Astrocyte (in vitro differentiated cells and primary cell): ENCODE results near the gene PRTN3. TPM values are rescaled to one million over a fixed set of nuclear protein-coding genes. Genes with fewer than 3 reads are reported as not detected.

Source experiments
- DNase-seq: peaks from one replicate; pipeline ENCODE4 v3.0.0-alpha.2; 2010; ENCODE audit warnings: low read depth
- FAIRE-seq: peaks from 2 replicates; lab custom pipeline; 2011; peaks lifted over from hg19 to GRCh38; lab: Jason Lieb, UNC
- H2AFZ ChIP-seq: 2 replicates; pipeline ENCODE4 v1.6.0; 2012; ENCODE audit warnings: low read depth, low read length, inconsistent platforms
- H3K27ac ChIP-seq: 2 replicates; pipeline ENCODE4 v1.5.1; 2011; ENCODE audit warnings: low read depth, low read length, inconsistent platforms
- H3K27me3 ChIP-seq: 2 replicates; pipeline ENCODE4 v1.6.0; 2011; ENCODE audit warnings: low read length, inconsistent platforms; ENCODE audit not compliant: insufficient read depth
- H3K36me3 ChIP-seq: 2 replicates; pipeline ENCODE4 v1.5.1; 2011; ENCODE audit warnings: low read length, inconsistent platforms; ENCODE audit not compliant: insufficient read depth
- H3K4me1 ChIP-seq: 2 replicates; pipeline ENCODE4 v1.5.1; 2011; ENCODE audit warnings: low read length, inconsistent platforms; ENCODE audit not compliant: insufficient read depth
- H3K4me2 ChIP-seq: 2 replicates; pipeline ENCODE4 v1.6.0; 2012; ENCODE audit warnings: low read length, inconsistent platforms
- H3K4me3 ChIP-seq: 2 replicates; pipeline ENCODE4 v1.5.1; 2011; ENCODE audit warnings: low read depth, mild to moderate bottlenecking, low read length, inconsistent platforms; ENCODE audit not compliant: insufficient read depth
- H3K79me2 ChIP-seq: 2 replicates; pipeline ENCODE4 v1.6.0; 2012; ENCODE audit warnings: mild to moderate bottlenecking, low read length, inconsistent platforms; ENCODE audit not compliant: insufficient read depth
- H3K9ac ChIP-seq: 2 replicates; pipeline ENCODE4 v1.6.0; 2012; ENCODE audit warnings: mild to moderate bottlenecking, low read length, inconsistent platforms
- H3K9me3 ChIP-seq: 2 replicates; pipeline ENCODE4 v1.5.1; 2012; ENCODE audit warnings: low read depth, mild to moderate bottlenecking, low read length, inconsistent platforms; ENCODE audit not compliant: insufficient read depth
- H4K20me1 ChIP-seq: 2 replicates; pipeline ENCODE4 v1.6.0; 2012; ENCODE audit warnings: low read length, inconsistent platforms; ENCODE audit not compliant: insufficient read depth
- H3K27ac Mint-ChIP-seq: one replicate; pipeline ENCODE4 v1.8.0; 2021; ENCODE audit warnings: mild to moderate bottlenecking, mixed read lengths; ENCODE audit not compliant: unreplicated experiment
- H3K27me3 Mint-ChIP-seq: one replicate; pipeline ENCODE4 v1.8.0; 2021; ENCODE audit warnings: low read depth, mixed read lengths; ENCODE audit not compliant: unreplicated experiment
- H3K36me3 Mint-ChIP-seq: one replicate; pipeline ENCODE4 v1.8.0; 2021; ENCODE audit warnings: low read depth, mixed read lengths; ENCODE audit not compliant: unreplicated experiment
- H3K4me1 Mint-ChIP-seq: one replicate; pipeline ENCODE4 v1.8.0; 2021; ENCODE audit warnings: low read depth, mixed read lengths; ENCODE audit not compliant: unreplicated experiment
- H3K4me3 Mint-ChIP-seq: one replicate; pipeline ENCODE4 v1.8.0; 2021; ENCODE audit warnings: mild to moderate bottlenecking, moderate library complexity, mixed read lengths; ENCODE audit not compliant: unreplicated experiment
- H3K9me3 Mint-ChIP-seq: one replicate; pipeline ENCODE4 v1.8.0; 2021; ENCODE audit warnings: mild to moderate bottlenecking, mixed read lengths; ENCODE audit not compliant: unreplicated experiment
- EZH2 ChIP-seq: IDR thresholded peaks from 2 replicates; pipeline ENCODE4 v1.6.1; 2012; ENCODE audit warnings: mild to moderate bottlenecking, low read length, inconsistent platforms; ENCODE audit not compliant: insufficient read depth
- total RNA-seq: library from RNA; stranded (reverse); gene quantifications from 2 replicates; pipeline ENCODE4 v1.2.1, GENCODE V29; 2021
- TF ChIP-seq, protein P1 (sequence below): IDR thresholded peaks from 2 replicates; pipeline ENCODE4 v1.5.1; 2011; ENCODE audit warnings: low read depth, mild to moderate bottlenecking, inconsistent platforms, low read length, moderate library complexity; ENCODE audit not compliant: insufficient read depth

Gene PRTN3
- total RNA-seq, 1 donor from 2014 or later = not detected

DNA sequence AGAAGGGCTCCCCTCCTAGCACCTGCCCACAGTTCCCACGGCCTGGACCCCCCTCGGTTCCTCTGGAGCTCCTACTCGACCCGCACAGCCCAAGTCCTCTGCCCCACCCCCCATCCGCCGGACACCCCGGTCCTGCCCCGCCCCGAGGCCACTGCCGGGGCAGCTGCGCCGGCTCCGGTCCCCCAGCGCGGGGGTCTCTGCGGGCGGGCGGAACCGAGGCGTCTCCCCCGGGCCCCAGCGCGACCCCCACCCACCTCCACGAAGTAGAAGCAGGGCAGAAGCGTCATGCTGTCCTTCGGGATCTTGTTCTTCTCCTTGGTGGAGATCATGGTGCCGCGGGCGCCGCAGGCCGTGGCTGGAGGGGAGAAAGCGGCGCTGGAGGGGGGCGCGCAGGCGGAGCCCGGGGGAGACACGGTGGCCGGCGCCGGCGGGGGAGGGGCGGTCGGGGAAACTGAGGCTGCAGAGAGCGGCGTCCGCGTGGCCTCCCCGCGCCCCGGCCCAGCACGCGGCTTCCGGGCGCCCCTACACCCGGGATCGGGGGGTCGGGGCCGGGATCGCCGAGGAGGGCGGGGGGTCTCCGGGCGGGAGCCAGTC, 19.5 kb upstream of the PRTN3 start:
- Histone ChIP-seq H3K79me2 (no peaks in the 10 kb centered on the region), H3K4me1 (no peaks in the 10 kb centered on the region), H3K9ac (no peak overlapping the region), H3K36me3 (no peaks in the 10 kb centered on the region), H2AFZ (no peak overlapping the region), H3K4me3 (no peak overlapping the region), H4K20me1 (peaks cover 2% of the 10 kb centered on the region), H3K9me3 (no peaks in the 10 kb centered on the region), H3K4me2 (peak overlapping the region; percentile 77), H3K27ac (no peak overlapping the region), H3K27me3 (peaks cover 2% of the 10 kb centered on the region)
- Mint-ChIP-seq H3K9me3 (no peaks in the 10 kb centered on the region), H3K27ac (no peak overlapping the region), H3K4me3 (peak overlapping the region; percentile 76), H3K27me3 (no peaks in the 10 kb centered on the region), H3K4me1 (no peaks in the 10 kb centered on the region), H3K36me3 (no peaks in the 10 kb centered on the region)
- no peak for DNase-seq
- no peak for FAIRE-seq
- TF ChIP-seq EZH2 = peak; percentile 69
- TF ChIP-seq, protein P1, sequence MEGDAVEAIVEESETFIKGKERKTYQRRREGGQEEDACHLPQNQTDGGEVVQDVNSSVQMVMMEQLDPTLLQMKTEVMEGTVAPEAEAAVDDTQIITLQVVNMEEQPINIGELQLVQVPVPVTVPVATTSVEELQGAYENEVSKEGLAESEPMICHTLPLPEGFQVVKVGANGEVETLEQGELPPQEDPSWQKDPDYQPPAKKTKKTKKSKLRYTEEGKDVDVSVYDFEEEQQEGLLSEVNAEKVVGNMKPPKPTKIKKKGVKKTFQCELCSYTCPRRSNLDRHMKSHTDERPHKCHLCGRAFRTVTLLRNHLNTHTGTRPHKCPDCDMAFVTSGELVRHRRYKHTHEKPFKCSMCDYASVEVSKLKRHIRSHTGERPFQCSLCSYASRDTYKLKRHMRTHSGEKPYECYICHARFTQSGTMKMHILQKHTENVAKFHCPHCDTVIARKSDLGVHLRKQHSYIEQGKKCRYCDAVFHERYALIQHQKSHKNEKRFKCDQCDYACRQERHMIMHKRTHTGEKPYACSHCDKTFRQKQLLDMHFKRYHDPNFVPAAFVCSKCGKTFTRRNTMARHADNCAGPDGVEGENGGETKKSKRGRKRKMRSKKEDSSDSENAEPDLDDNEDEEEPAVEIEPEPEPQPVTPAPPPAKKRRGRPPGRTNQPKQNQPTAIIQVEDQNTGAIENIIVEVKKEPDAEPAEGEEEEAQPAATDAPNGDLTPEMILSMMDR = no peak

DNA sequence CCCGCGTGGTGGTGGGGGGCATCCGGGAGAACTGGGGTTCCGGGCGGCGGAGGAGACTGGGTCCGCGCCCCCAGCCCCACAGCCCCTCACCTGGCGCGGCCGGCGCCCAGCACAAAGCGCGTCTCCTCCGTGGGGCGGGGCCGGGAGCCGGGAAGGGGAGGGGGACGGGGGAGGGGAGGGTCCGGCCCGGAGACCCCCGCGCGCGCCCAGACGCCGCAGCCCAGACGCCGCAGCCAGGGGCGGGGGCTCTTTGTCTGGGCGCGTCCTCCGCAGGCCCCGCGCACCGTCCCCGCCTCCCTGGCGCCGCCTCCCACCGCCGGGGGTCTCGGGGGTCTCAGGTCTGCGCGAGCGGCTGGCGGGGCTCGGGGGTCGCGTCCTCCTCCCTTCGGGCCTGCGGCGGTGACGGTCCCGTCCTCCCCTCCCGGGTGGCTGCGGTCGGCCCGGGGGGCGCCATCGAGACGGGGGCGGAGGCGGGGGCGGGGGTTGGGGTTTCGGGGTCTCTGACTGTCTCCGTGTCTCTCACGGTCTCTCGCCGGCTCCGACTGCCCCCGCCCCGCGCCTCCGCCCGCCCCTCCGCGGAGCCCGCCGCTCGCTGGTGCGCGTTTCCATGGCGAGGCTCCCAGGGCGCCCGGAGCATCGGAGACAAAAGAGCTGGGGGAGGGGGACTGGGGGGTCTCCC, 18.8 kb upstream of the PRTN3 start, which contains the start of gene PLPPR3:
Gene PLPPR3, minus strand, starts transcription at position 131 of the 679 bp plus-strand sequence. CDS start 396 bp downstream, outside the sequence.
- Histone ChIP-seq H3K79me2 (no peaks in the 10 kb centered on the region), H3K9ac (no peak within 1 kb of the TSS), H4K20me1 (no peaks in the 10 kb centered on the region), H3K9me3 (no peaks in the 10 kb centered on the region), H3K27me3 (peaks cover 2% of the 10 kb centered on the region), H3K36me3 (no peaks in the 10 kb centered on the region), H3K4me3 (no peak within 1 kb of the TSS), H3K4me2 (peak within 1 kb of the TSS; percentile 77), H3K4me1 (no peaks in the 10 kb centered on the region), H2AFZ (no peak within 1 kb of the TSS), H3K27ac (no peak within 1 kb of the TSS)
- DNase-seq (no peak), FAIRE-seq (no peak)
- no peaks in the 10 kb centered on the region for H3K9me3 Mint-ChIP-seq
- H3K36me3 Mint-ChIP-seq = no peaks in the 10 kb centered on the region
- TF ChIP-seq EZH2 = peak; percentile 63
- TF ChIP-seq, protein P1 = no peak
- H3K27me3 Mint-ChIP-seq = no peaks in the 10 kb centered on the region
- peak within 1 kb of the TSS; percentile 77 for H3K4me3 Mint-ChIP-seq
- no peaks in the 10 kb centered on the region for H3K4me1 Mint-ChIP-seq
- peak within 1 kb of the TSS; percentile 26 for H3K27ac Mint-ChIP-seq
